Measurements from ENCODE around the gene OR5AU1. TPM values are rescaled to one million over a fixed set of nuclear protein-coding genes. Genes with fewer than 3 reads are reported as not detected.
A peak's percentile ranks its signal among the peaks of the same experiment; 100 is the strongest.

Gene OR5AU1
- not detected for total RNA-seq
- long read RNA-seq: 0 reads

DNA sequence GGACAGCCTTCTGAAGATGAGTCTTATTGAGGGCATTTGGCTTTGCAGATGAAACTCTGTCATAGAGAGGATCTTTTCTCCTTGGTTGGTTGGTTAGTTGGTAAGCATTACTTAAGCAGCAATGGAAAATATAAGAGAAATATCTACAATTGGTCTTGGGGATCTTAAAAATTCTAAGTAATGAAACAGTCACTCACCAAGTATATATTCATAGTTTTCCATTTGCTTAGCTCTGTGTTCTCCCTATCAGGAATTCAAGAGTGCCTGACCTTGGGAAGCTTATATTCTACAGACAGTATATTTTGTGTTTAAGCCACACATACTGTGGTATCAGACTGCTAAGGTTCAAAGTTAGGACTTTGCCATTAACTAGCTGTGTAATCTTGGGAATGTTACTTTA lies at the start of gene OR5AU1:
Gene OR5AU1, minus strand, starts transcription at position 101 of the 400 bp plus-strand sequence. CDS start 191 bp downstream, outside the sequence.
- intact Hi-C loops (cut with DNase I): no loop called here
- DNase-seq (ENCODE audit: low spot score): no peak

GRCh38 chr14:21205026-21205677 lies 49.3 kb upstream of the OR5AU1 start:
- no peak for DNase-seq (ENCODE audit: low spot score)
- intact Hi-C loops (cut with DNase I): no loop called here

- intact Hi-C loops (cut with DNase I): no loop called here
- DNase-seq (ENCODE audit: low spot score): no peak
These were observed 48.5 kb upstream of the OR5AU1 start for GRCh38 chr14:21204167-21205025.

DNA sequence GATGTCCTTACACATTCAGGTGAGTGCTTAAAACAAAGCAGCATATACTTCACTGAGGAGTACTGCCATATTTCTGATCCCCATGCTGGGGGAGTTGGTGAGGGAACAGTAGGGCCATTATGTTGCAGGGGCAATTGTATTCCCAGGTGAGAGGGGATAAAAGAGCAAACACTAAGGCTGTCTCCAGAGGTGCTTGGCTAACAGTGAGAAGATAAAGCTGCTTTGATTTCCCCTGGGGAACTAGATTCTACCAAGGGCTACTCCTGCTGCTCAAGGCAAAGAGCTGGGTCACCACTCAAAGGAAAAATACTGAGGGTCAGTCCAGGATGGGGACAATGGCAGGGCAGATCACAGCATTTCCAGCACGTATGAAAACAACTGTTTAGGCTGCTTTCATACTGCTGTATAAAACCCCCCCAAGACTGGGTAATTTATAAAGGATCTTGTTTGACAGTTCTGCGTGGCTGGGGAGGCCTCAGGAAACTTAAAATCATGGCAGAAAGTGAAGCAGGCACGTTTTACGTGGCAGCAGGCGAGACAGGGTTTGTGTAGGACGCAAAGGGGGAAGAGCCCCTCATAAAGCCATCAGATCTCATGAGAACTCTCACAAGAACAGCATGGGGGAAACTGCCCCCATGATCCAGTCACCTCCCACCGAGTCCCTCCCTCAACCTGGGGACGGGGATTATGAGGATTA lies 47.8 kb upstream of the OR5AU1 start:
- intact Hi-C loops (cut with DNase I): no loop called here
- no peak for DNase-seq (ENCODE audit: low spot score)

GRCh38 chr14:21202463-21203358 lies 46.8 kb upstream of the OR5AU1 start:
- DNase-seq (ENCODE audit: low spot score): no peak
- intact Hi-C loops (cut with DNase I): no loop called here

DNA sequence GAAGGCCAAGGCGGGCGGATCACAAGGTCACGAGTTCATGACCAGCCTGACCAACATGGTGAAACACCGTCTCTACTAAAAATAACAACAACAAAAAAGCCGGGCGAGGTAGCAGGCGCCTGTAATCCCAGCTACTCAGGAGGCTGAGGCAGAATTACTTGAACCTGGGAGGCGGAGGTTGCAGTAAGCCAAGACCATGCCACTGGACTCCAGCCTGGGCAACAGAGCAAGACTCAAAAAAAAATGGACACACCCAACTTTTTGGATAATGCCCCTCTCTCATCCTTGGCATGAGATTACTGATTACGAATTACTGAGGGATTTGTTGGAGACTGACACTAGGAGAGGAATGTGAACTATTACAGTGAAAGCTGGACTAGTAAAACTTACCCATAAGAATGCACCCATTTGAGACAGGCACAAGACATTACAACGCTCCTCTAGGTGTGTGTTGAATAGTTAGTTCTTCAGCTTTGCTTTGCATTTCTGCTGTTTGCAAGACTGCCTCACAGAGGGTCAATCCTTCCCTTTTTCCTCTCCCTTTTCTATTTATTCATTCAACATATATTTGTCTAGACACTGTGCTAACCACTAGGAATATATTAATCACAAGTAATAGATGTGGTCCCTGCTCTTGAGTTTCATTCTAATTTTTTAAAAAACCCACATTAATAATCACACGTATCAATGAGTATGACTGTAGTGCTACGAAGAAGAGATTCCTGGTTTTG lies 46.0 kb upstream of the OR5AU1 start:
- no peak for DNase-seq (ENCODE audit: low spot score)
- intact Hi-C loops (cut with DNase I): no loop called here

DNA sequence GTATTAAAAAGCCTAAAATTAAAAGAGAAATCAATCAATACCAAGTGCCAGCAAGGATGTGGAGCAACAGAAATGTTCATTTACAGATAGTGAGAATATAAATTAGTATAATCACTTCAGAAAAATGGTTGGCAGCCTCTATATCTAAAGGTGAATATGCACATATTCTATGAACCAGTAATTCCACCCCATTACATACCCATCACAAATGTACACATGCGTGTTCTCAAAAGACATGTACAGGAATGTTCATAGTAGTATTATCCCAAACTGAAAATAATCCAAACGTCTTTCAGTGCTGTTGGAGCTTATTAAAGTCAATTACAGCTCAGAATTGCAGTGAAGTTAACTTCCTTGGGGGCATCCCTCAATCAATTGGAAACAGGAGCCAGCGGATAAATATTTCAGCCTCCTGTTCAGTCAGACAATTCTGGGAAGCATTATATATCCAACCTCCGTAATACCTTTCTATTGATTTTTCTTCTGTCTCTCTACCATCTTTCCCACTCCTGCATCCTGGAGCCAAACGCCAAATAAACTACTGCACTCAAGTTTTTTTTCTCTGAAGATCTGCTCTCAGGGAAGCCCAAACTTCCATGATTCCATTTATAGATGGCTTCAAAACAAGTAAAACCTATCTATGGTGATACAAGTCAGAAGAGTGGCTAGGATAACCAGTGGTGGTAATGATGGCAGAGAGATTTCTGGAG lies 45.0 kb upstream of the OR5AU1 start:
- DNase-seq (ENCODE audit: low spot score): no peak
- intact Hi-C loops (cut with DNase I): no loop called here

DNA sequence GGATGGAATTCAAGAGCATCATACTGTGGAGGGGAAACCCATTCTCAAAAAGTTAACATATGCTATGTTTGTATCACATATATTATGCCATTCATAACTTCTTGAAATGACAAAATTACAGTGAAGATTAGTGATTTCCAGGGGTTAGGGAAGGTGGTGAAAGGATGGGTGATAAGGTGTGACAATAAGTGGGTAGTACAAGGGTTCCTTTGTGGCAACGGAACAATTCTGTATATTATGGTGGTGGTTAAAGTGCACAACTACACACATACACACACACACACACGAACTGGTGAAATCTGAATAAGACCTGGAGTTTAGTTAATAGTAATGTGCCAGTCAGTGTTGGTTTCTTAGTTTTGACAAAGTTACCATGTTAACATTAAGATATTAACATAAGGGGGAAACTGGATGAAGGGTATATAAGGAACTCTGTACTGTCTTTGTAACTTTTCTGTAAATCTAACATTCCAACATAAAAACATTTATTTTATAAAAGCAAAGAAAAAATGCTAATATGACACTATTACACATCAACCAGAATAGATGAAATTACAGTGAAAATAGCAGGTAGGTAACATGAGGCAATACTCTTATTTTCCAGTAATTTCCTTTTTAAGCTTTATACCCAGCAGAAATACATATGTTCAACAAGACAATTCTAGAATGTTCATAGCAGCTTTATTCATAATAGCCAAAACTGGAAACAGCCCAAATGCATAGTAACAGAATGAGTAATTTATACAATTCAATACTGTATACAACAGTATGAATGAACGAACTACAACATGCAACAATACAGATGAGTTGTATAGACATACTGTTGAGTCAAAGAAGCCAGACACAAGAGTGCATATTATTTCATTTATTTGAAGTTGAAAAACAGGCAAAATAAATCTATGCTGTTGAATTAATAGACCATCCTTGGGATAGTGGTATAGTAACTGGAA lies 44.0 kb upstream of the OR5AU1 start:
- DNase-seq (ENCODE audit: low spot score): no peak
- intact Hi-C loops (cut with DNase I): no loop called here

GRCh38 chr14:21197418-21198205 lies 41.7 kb upstream of the OR5AU1 start:
- intact Hi-C loops (cut with DNase I): no loop called here

GRCh38 chr14:21194597-21194996 lies 38.7 kb upstream of the OR5AU1 start:
- DNase-seq (ENCODE audit: low spot score): no peak
- intact Hi-C loops (cut with DNase I): no loop called here

More at GRCh38 chr14:21197418-21198205, 41.7 kb upstream of the OR5AU1 start:
- no peak for DNase-seq (ENCODE audit: low spot score)

DNA sequence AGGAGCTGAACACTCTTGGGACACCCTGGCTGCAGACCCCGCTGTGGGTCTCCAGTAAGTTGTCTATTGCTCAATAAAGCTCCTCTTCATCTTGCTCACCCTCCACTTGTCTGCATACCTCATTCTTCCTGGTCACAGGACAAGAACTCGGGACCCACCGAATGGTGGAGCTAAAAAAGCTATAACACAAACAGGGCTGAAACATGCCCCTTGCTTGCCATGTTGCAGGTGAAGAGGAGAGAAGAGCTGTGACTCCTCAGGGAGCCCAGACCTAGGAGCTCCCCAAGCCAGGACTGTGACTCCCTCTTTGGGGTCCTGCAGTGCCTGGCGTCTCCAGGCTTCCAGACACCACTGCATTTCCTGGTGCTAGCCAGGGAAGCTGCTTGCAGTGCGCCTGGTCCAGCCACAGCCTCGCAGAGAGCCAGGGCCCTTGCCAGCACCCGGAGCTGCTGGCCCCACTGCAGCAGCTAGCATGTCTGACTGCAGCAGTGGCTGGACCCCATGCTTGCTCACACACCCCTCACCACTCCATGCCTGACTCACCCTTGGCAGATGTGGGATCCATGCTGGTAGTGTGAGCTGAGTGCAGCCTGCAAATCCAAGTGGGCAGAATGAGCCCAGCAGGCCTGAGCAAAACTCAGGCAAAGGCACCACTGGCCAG lies 37.1 kb upstream of the OR5AU1 start:
- DNase-seq (ENCODE audit: low spot score): no peak
- intact Hi-C loops (cut with DNase I): no loop called here

GRCh38 chr14:21192447-21192822 lies 36.6 kb upstream of the OR5AU1 start:
- no peak for DNase-seq (ENCODE audit: low spot score)
- intact Hi-C loops (cut with DNase I): no loop called here

GRCh38 chr14:21191809-21192446 lies 36.1 kb upstream of the OR5AU1 start:
- intact Hi-C loops (cut with DNase I): no loop called here
- peak; percentile 89 for DNase-seq (ENCODE audit: low spot score)

GRCh38 chr14:21191261-21191808 lies 35.5 kb upstream of the OR5AU1 start:
- intact Hi-C loops (cut with DNase I): no loop called here

GRCh38 chr14:21185491-21185890 lies 29.6 kb upstream of the OR5AU1 start:
- intact Hi-C loops (cut with DNase I): no loop called here

More at GRCh38 chr14:21191261-21191808, 35.5 kb upstream of the OR5AU1 start:
- DNase-seq (ENCODE audit: low spot score): no peak

More at GRCh38 chr14:21185491-21185890, 29.6 kb upstream of the OR5AU1 start:
- DNase-seq (ENCODE audit: low spot score): no peak

All from cardiac septum (tissue), 1 donor.